ENCODE data around the gene PAK2. TPM values are rescaled to one million over a fixed set of nuclear protein-coding genes. Genes with fewer than 3 reads are reported as not detected.
"Not testable (repeated sequence)": the region's sequence is repeated elsewhere in the genome, so short reads cannot be mapped to it uniquely, and the experiment has no call there.

Gene PAK2
- total RNA-seq, 2 experiments from 2014 or later = 67.9 to 69.5 TPM

DNA sequence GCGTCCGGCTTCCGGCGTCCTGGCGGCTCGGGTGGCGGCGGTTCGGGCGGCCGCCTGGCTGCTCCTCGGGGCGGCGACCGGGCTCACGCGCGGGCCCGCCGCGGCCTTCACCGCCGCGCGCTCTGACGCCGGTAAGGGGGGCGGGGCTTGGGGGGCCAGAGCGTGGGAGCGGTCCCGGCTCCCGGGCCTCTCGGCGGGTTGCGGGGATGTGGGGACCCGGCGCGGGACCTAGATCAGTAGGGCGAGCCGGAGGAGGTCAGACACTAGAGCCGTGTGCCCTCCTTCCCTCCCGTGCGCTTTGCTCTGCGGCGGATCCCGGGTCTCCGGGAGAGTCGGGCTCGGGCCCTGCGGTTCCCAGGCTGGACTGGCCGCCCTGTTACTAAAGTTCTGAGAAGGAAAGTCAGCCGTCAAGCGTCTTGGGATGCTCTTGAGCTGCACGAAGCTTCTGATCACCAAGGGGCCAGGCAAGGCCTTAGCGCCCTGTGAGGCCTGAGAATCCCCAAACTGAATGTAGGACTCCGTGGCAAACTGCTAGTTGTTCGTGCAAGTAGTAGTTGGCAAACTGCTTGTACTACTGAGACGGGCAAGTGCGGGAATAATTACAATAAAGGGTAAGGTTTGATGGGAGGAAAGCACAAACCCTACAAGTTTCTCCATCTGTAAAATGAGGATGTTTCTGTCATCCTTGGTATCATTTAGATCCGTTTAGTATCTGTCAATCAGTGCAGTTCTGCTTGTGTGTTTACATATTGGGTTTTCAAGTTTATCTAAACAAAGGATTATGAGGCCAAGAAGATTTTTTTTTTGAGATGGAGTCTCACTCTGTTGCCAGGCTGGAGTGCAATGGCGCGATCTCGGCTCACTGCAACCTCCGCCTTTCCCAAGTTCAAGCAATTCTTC lies 26.9 kb upstream of the PAK2 start:
- no peak for DNase-seq
- no peaks in the 10 kb centered on the region for H3K27me3 Mint-ChIP-seq
- H3K4me3 Mint-ChIP-seq = peak overlapping the region; percentile 82
- H3K4me1 Mint-ChIP-seq = peaks cover 26% of the 10 kb centered on the region
- peaks cover 8% of the 10 kb centered on the region for H3K36me3 Mint-ChIP-seq
- peak overlapping the region; percentile 83 for H3K27ac Mint-ChIP-seq
- peaks cover 1% of the 10 kb centered on the region for H3K9me3 Mint-ChIP-seq

DNA sequence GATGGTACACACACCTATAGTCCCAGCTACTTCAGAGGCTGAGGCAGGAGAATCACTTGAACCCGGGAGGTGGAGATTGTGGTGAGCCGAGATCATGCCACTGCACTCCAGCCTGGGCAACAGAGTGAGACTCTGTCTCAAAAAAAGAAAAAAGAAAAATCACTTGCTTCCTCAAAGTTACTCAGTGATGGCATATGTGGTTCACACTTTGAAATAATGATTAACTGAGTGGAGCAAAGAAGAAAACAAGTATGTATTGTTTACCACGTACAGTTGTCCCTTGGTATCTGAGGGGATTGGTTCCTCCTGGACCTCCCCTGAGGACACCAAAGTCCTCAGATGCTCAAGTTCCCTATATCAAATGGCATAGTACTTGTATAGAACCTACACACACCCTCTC lies 22.5 kb upstream of the PAK2 start:
- not testable (repeated sequence) for DNase-seq
- Mint-ChIP-seq H3K36me3 (peaks cover 31% of the 10 kb centered on the region), H3K4me1 (peaks cover 17% of the 10 kb centered on the region)

DNA sequence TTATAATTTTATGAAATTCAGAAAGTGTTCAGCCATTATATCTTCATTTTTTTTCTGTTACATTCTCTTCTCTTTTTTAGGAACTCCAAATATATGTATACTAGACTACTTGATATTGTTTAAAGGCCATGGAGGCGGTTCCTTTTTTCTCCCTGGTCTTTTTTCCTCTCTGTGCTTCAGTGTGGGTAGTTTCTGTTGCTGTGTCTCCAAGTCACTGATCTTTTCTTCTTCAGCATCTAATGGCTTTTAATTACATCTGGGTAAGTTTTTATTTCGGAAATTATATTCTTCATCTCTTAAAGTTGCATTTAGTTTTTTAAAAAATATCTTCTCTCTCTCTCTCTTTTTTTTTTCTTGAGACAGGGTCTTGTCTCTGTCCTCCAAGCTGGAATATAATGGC lies 18.6 kb upstream of the PAK2 start:
- Mint-ChIP-seq H3K9me3 (peaks cover 10% of the 10 kb centered on the region), H3K27me3 (no peaks in the 10 kb centered on the region), H3K27ac (no peak overlapping the region), H3K4me1 (peaks cover 8% of the 10 kb centered on the region), H3K36me3 (peaks cover 31% of the 10 kb centered on the region), H3K4me3 (no peak overlapping the region)
- DNase-seq = no peak

More for the DNA sequence above, 22.5 kb upstream of the PAK2 start:
- H3K27me3 Mint-ChIP-seq, H3K9me3 Mint-ChIP-seq, H3K27ac Mint-ChIP-seq, H3K4me3 Mint-ChIP-seq: not testable (repeated sequence)

DNA sequence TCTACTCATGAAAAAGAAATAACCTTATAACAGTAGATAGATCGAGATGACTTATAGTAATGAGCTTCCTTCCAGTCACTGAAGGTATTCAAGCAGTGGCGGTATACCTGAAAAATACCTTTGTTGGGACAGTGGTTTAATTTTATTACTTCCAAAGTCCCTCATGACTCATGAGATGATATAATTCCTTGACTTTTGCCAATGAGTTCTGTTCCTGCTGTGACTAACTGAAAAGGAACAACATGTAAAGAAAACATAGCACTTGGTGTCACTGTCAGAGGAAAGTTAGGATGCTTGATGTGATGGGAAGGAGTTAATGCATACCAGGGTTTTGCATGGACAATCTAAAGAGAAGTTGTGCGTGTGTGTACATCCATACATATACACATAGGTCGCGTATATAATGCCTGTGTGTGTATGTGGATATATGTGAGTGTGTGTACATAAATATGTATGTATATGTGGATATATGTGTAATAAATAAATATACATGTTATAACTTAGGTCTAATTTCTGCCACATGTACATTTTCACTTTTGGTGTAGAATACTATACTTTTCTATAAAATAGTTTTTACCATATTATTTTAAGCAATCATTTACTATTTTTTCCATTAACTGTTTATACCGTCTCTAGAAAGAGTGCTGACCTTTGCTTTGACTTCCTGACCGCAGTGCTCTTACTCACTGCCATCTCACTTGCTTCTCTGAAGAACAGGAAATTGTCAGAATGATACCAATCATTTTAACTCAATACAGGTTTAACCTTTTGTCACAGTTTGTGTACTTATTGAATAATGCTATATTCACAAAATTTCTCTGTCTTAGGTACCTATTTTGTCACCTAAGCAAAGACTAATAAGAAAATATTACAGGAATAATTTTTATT lies 12.6 kb upstream of the PAK2 start:
- H3K27me3 Mint-ChIP-seq = no peaks in the 10 kb centered on the region
- no peak overlapping the region for H3K4me3 Mint-ChIP-seq
- peak overlapping the region; percentile 54 for H3K27ac Mint-ChIP-seq
- H3K36me3 Mint-ChIP-seq = peaks cover 24% of the 10 kb centered on the region
- DNase-seq = no peak
- no peaks in the 10 kb centered on the region for H3K9me3 Mint-ChIP-seq
- H3K4me1 Mint-ChIP-seq = peaks cover 12% of the 10 kb centered on the region

DNA sequence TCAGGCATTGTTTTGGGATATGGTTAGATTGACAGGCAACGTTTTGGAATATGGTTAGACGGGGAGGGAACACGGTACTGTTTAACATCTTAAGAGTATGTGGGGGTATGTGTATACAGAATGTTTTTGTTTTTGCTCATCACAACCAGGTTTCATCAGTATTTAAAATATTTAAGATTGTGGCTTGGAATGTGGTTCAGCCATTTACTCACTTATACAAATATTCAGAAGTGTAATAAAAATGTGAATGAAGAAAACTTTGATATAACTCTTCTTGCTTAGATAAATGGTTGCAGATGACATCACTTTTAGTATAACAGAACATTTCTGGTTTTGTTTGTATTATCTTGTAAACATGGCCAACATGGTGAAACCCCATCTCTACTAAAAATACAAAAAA lies 3.9 kb upstream of the PAK2 start:
- Mint-ChIP-seq H3K27ac (peak overlapping the region; percentile 31), H3K4me3 (no peak overlapping the region), H3K9me3 (peaks cover 4% of the 10 kb centered on the region), H3K27me3 (peaks cover 3% of the 10 kb centered on the region), H3K4me1 (peaks cover 6% of the 10 kb centered on the region), H3K36me3 (peaks cover 20% of the 10 kb centered on the region)
- DNase-seq = no peak

DNA sequence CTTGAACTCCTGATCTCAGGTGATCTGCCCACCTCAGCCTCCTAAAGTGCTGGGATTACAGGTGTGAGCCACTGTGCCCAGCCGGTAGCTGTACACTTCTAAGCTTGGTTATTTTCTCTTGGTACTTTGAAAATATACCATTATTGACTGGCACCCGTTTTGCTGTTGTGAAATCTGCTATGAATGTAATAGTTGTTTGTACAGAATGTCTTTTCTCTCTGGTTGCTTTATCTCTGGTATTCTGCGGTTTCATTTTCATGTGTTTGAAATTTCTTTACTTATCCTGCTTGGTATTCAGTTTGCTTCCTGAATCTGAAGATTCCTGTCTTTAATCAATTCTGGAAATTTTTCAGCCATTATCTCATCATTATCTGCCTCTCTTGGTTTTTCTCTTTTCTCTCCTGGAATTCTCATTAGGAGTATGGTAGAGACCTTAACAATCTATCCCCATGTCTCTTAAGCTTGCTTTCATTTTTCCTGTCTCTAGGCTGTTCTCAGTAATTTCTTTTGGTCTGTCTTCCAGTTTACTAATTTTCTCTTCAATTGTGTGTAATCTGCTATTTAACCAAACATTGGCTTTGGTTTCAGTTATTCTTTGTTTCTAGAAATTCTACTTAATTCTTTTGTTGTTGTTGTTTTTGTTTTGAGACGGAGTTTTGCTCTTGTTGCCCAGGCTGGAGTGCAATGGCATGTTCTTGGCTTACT lies 2.8 kb upstream of the PAK2 start:
- Mint-ChIP-seq H3K27ac (no peak overlapping the region), H3K36me3 (peaks cover 26% of the 10 kb centered on the region), H3K4me3 (no peak overlapping the region), H3K4me1 (peaks cover 12% of the 10 kb centered on the region), H3K27me3 (peaks cover 3% of the 10 kb centered on the region), H3K9me3 (peaks cover 4% of the 10 kb centered on the region)
- no peak for DNase-seq

DNA sequence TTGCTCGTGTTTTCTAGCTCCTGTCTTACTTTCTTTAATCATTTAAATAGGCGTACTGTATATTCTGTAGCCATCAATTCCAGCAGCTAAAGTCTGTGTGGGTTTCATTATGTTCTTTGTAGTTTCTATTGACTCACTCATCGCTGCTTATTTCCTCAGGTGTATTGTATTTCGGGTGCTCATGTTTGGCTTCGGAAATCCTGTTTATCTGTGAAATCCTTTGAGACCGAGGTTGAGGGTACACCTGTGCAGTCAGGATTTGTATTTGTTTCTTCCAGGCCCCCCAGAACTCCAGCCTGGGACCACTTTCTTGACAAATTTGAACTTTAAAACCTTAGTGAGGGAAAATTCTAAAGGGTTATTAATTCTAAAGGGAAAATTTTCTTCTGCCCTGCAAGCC lies 2.0 kb upstream of the PAK2 start:
- Mint-ChIP-seq H3K36me3 (peaks cover 25% of the 10 kb centered on the region), H3K9me3 (peaks cover 4% of the 10 kb centered on the region), H3K27me3 (peaks cover 3% of the 10 kb centered on the region), H3K4me1 (peaks cover 13% of the 10 kb centered on the region), H3K4me3 (no peak overlapping the region), H3K27ac (no peak overlapping the region)
- no peak for DNase-seq

GRCh38 chr3:196740481-196741248 lies 1.0 kb downstream of the PAK2 start:
- H3K9me3 Mint-ChIP-seq = peaks cover 4% of the 10 kb centered on the region
- H3K4me3 Mint-ChIP-seq = peak overlapping the region; percentile 100
- DNase-seq = peak; percentile 22
- peaks cover 3% of the 10 kb centered on the region for H3K27me3 Mint-ChIP-seq
- H3K36me3 Mint-ChIP-seq = peaks cover 24% of the 10 kb centered on the region
- peak overlapping the region; percentile 100 for H3K27ac Mint-ChIP-seq
- peaks cover 24% of the 10 kb centered on the region for H3K4me1 Mint-ChIP-seq

- peaks cover 24% of the 10 kb centered on the region for H3K4me1 Mint-ChIP-seq
- peak overlapping the region; percentile 100 for H3K4me3 Mint-ChIP-seq
- H3K27me3 Mint-ChIP-seq = peaks cover 3% of the 10 kb centered on the region
- H3K36me3 Mint-ChIP-seq = peaks cover 29% of the 10 kb centered on the region
- DNase-seq = no peak
- peaks cover 4% of the 10 kb centered on the region for H3K9me3 Mint-ChIP-seq
- H3K27ac Mint-ChIP-seq = peak overlapping the region; percentile 100
These were observed 1.7 kb downstream of the PAK2 start for GRCh38 chr3:196741249-196741889.

GRCh38 chr3:196743569-196743968 lies 3.9 kb downstream of the PAK2 start:
- Mint-ChIP-seq H3K4me1 (peaks cover 32% of the 10 kb centered on the region), H3K36me3 (peaks cover 32% of the 10 kb centered on the region)
- H3K4me3 Mint-ChIP-seq, H3K9me3 Mint-ChIP-seq, H3K27me3 Mint-ChIP-seq, H3K27ac Mint-ChIP-seq, DNase-seq: not testable (repeated sequence)

- no peak overlapping the region for H3K4me3 Mint-ChIP-seq
- peaks cover 58% of the 10 kb centered on the region for H3K36me3 Mint-ChIP-seq
- no peak overlapping the region for H3K27ac Mint-ChIP-seq
- DNase-seq = no peak
- peaks cover 44% of the 10 kb centered on the region for H3K4me1 Mint-ChIP-seq
- H3K27me3 Mint-ChIP-seq = no peaks in the 10 kb centered on the region
- peaks cover 10% of the 10 kb centered on the region for H3K9me3 Mint-ChIP-seq
These were observed 9.5 kb downstream of the PAK2 start for GRCh38 chr3:196749125-196749524.

DNA sequence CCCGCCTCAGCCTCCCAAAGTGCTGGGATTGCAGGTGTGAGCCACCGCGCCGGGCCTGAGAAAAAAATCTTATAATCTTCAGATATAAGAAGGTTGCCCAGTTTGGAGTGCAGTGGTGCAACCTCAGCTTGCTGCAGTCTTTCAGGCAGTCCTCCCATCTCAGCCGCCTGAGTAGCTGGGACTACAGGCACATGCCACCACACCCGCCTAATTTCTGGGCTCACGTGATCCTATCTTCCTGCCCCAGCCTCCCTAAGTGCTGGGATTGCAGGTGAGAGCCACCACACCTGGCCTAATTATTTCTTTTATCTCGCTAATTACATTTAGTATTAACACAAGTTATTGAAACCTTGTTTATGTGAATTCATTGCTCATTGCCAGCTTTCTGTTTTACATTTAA lies 13.5 kb downstream of the PAK2 start:
- no peak overlapping the region for H3K27ac Mint-ChIP-seq
- no peak for DNase-seq
- peaks cover 59% of the 10 kb centered on the region for H3K4me1 Mint-ChIP-seq
- H3K9me3 Mint-ChIP-seq = peaks cover 19% of the 10 kb centered on the region
- H3K4me3 Mint-ChIP-seq = no peak overlapping the region
- peaks cover 80% of the 10 kb centered on the region for H3K36me3 Mint-ChIP-seq
- no peaks in the 10 kb centered on the region for H3K27me3 Mint-ChIP-seq

DNA sequence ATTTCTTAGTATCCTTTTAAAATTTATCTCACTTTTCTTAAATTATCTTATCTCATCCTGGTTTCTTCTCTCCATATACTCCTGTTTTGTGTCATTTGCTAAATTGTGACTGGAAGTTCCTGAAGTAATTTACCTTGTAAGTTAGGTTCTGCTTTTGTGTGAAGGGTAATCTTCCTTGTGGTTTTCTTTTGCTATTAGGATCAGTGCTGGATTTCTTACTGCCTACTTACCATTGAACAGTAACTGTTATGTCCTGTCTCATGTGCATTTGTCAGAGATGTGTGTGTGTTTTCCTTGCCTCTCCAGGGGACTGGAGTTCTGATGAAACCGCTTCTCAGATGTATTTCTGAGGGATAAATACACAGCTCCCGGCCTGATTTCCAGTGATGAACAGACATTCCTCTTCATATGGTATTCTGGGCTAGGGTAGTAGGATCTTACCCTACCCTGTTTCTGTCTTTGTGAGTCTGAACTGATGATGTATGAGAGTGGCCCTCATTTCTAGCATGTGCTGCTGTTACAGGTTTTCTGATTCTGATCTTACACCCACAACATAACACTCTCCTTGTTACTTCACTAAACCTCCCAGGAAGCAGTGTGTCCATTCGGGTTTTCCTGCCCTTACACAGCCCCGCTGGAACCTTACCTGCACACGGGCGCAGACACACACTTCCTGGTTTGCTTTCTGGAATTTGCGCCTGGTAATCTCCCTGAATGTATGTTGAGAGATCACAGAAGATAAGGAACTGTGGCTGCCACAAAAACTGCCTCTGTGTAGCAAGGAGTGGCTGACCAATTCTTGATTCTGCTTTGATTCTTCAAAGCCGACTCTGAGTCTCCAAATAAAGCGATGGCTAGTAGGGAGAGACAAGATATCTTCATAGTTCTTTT lies 14.7 kb downstream of the PAK2 start:
- H3K9me3 Mint-ChIP-seq = peaks cover 16% of the 10 kb centered on the region
- no peak for DNase-seq
- no peak overlapping the region for H3K4me3 Mint-ChIP-seq
- peaks cover 56% of the 10 kb centered on the region for H3K4me1 Mint-ChIP-seq
- H3K27ac Mint-ChIP-seq = peak overlapping the region; percentile 39
- H3K36me3 Mint-ChIP-seq = peaks cover 71% of the 10 kb centered on the region
- H3K27me3 Mint-ChIP-seq = no peaks in the 10 kb centered on the region

All from activated naive CD8-positive, alpha-beta T cell treated with anti-CD3 and anti-CD28 coated beads for 36 hours (primary cell).